Measurements from ENCODE around the gene PHF10.

PHF10 gene

DNA sequence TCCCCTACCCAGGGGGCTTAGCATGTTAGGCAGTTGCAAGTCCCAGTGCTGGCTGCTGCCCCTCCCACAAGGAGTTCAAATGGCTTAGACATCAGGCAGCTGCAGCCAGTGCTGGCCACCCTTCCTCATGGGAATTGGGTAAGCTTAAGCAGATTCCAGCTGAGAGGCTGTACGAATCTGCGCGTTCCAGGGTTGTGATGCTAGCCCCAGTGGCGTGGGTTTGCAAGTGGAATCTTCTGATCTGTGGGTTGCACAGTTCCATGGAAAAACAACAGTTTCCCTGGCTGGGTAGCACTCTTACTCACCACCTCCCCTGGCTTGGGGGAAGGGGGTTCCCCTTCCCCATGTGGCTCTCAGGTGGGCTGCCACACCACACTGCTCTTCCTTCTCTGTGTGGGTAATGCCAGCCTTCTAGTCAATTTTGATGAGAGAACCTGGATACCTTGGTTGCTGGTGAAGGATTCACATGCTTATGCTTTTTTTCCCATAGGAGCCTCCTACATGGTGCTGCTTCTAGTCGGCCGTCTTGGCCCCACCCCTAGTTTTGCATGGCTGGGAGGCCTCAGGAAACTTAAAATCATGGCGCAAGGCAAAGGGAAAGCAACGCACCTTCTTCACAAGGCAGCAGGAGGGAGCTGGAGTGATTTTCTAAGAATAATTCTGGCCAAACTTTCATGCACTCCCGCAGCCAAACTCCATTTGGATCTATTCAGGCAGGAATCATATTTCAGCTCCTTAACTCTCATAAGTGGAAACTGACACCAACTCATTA lies 14.1 kb upstream of the PHF10 start:
- Histone ChIP-seq H3K36me3 (ENCODE audit: insufficient read depth) (no peaks in the 10 kb centered on the region), H3K9ac (no peak overlapping the region), H3K27me3 (ENCODE audit: insufficient read depth, low read depth) (no peaks in the 10 kb centered on the region), H3K4me1 (ENCODE audit: low read depth, poor library complexity, severe bottlenecking) (no peaks in the 10 kb centered on the region), H3K4me3 (IDR thresholded peaks at IDR 0.05; ENCODE audit: insufficient read depth, low read depth, low read length) (no peak overlapping the region), H2AFZ (ENCODE audit: low read depth) (no peak overlapping the region), H3K4me2 (no peak overlapping the region), H4K20me1 (ENCODE audit: insufficient read depth) (no peaks in the 10 kb centered on the region), H3K79me2 (ENCODE audit: insufficient read depth, low read depth) (no peaks in the 10 kb centered on the region), H3K27ac (no peak overlapping the region)
- TF ChIP-seq, protein P1, sequence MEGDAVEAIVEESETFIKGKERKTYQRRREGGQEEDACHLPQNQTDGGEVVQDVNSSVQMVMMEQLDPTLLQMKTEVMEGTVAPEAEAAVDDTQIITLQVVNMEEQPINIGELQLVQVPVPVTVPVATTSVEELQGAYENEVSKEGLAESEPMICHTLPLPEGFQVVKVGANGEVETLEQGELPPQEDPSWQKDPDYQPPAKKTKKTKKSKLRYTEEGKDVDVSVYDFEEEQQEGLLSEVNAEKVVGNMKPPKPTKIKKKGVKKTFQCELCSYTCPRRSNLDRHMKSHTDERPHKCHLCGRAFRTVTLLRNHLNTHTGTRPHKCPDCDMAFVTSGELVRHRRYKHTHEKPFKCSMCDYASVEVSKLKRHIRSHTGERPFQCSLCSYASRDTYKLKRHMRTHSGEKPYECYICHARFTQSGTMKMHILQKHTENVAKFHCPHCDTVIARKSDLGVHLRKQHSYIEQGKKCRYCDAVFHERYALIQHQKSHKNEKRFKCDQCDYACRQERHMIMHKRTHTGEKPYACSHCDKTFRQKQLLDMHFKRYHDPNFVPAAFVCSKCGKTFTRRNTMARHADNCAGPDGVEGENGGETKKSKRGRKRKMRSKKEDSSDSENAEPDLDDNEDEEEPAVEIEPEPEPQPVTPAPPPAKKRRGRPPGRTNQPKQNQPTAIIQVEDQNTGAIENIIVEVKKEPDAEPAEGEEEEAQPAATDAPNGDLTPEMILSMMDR (conservative IDR thresholded peaks at IDR 0.05; ENCODE audit: low read depth, low read length) = no peak

DNA sequence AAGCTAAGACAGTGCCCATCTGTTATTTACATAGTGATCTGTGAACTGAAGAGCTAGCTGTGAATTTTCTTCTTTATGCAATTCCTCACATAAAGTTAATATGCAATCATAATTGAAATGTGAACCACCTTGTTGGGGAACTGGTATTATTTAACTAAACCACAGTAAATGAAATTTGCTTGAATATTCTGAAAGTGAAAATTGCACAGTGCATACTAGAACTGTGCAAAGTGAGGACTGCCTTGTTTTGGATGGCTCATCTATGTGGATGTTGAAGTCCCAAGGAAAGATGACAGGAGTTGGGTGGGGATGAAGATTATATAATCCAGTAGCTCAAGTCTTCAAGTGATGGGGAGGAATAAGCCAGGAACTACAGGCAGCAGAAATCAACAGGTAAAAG lies 5.7 kb upstream of the PHF10 start:
- no peak overlapping the region for H3K4me2 ChIP-seq
- no peaks in the 10 kb centered on the region for H3K4me1 ChIP-seq (ENCODE audit: low read depth, poor library complexity, severe bottlenecking)
- TF ChIP-seq, protein P1 (conservative IDR thresholded peaks at IDR 0.05; ENCODE audit: low read depth, low read length) = no peak
- no peak overlapping the region for H3K4me3 ChIP-seq (IDR thresholded peaks at IDR 0.05; ENCODE audit: insufficient read depth, low read depth, low read length)
- H3K27me3 ChIP-seq (ENCODE audit: insufficient read depth, low read depth) = no peaks in the 10 kb centered on the region
- H3K36me3 ChIP-seq (ENCODE audit: insufficient read depth) = no peaks in the 10 kb centered on the region
- no peak overlapping the region for H3K27ac ChIP-seq
- H2AFZ ChIP-seq (ENCODE audit: low read depth) = no peak overlapping the region
- H4K20me1 ChIP-seq (ENCODE audit: insufficient read depth) = no peaks in the 10 kb centered on the region
- H3K79me2 ChIP-seq (ENCODE audit: insufficient read depth, low read depth) = no peaks in the 10 kb centered on the region
- no peak overlapping the region for H3K9ac ChIP-seq

DNA sequence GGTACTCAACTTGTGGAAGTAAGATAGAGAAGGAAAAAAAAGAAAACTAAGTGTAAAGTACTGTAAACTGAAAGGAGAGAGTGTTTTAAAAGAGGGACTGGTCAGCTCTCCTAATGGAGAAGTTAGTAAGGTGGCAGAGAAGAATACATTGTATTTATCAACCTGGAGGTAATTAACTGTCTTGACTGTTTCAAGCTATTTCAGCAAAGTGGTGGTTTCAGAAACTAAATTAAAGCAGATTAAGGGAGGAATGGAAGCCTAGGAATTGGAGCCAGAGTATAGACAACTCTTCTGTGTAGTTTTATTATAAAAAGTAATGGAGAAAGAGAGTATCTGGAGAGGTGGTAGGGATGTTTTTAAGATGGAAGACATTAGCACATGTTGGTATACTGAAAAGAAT lies 2.7 kb upstream of the PHF10 start:
- Histone ChIP-seq H3K4me1 (ENCODE audit: low read depth, poor library complexity, severe bottlenecking) (peaks cover 5% of the 10 kb centered on the region), H2AFZ (ENCODE audit: low read depth) (no peak overlapping the region), H3K79me2 (ENCODE audit: insufficient read depth, low read depth) (peaks cover 15% of the 10 kb centered on the region), H3K4me2 (no peak overlapping the region), H4K20me1 (ENCODE audit: insufficient read depth) (peaks cover 7% of the 10 kb centered on the region; the same call in 1 of the 2 replicates), H3K9ac (no peak overlapping the region), H3K27ac (no peak overlapping the region), H3K4me3 (IDR thresholded peaks at IDR 0.05; ENCODE audit: insufficient read depth, low read depth, low read length) (no peak overlapping the region), H3K36me3 (ENCODE audit: insufficient read depth) (no peaks in the 10 kb centered on the region), H3K27me3 (ENCODE audit: insufficient read depth, low read depth) (no peaks in the 10 kb centered on the region)
- TF ChIP-seq, protein P1 (conservative IDR thresholded peaks at IDR 0.05; ENCODE audit: low read depth, low read length) = no peak

DNA sequence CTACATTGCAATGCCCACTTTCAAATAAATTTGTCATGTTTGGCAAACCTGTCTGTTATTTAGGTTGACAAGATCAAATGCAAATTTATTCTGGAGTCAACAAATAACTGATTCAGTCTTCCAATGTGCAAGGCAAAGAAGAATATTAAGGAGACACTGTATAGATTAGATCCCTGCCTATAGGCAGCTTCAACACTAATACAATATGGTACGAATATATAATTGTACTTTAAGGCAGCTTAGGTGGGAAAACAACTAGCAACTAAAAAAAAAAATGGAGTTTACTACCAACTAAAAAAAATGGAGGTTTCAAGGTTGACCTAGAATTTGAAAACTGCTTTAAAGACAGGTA lies 1.7 kb upstream of the PHF10 start:
- Histone ChIP-seq H3K27me3 (ENCODE audit: insufficient read depth, low read depth) (no peaks in the 10 kb centered on the region), H2AFZ (ENCODE audit: low read depth) (no peak overlapping the region), H3K4me3 (IDR thresholded peaks at IDR 0.05; ENCODE audit: insufficient read depth, low read depth, low read length) (no peak overlapping the region), H3K4me1 (ENCODE audit: low read depth, poor library complexity, severe bottlenecking) (peaks cover 14% of the 10 kb centered on the region), H3K36me3 (ENCODE audit: insufficient read depth) (no peaks in the 10 kb centered on the region), H4K20me1 (ENCODE audit: insufficient read depth) (peaks cover 7% of the 10 kb centered on the region; the same call in 1 of the 2 replicates), H3K27ac (no peak overlapping the region), H3K79me2 (ENCODE audit: insufficient read depth, low read depth) (peaks cover 24% of the 10 kb centered on the region), H3K9ac (no peak overlapping the region), H3K4me2 (no peak overlapping the region)
- TF ChIP-seq, protein P1 (conservative IDR thresholded peaks at IDR 0.05; ENCODE audit: low read depth, low read length) = no peak
